Spleen (tissue), 7 donors: ENCODE results near the gene INPP4A.

Source experiments
- CTCF ChIP-seq, 11 experiments: fragments of 200-600 bp in 7 of 11; fragments of 450-650 bp in 4 of 11; sonication (generic) in 4 of 11; IDR thresholded peaks in 8 of 11; conservative IDR thresholded peaks in 3 of 11; 1 replicate in 7 of 11; 2 replicates in 4 of 11; pipeline versions ENCODE4 v1.4.0 to v1.8.0; 2016 to 2021; ENCODE audit warnings: antibody characterized with exemption in 11 of 11, inconsistent platforms in 4 of 11, mild to moderate bottlenecking in 1 of 11
- POLR2A ChIP-seq, 3 donors: fragments of 450-650 bp; IDR thresholded peaks; one replicate each; pipeline ENCODE4 v1.5.1; 2017; ENCODE audit warnings: antibody characterized with exemption in 3 of 3, mild to moderate bottlenecking in 1 of 3
- donor health status: DM: no; HTN: no; CAD: no; lungs with moderate emphysema.
- donor health status: DM: no; HTN: no; CAD: no.
- donor health status: DM: no; HTN: no; CAD: no.

- no peak for TF ChIP-seq CTCF (IDR thresholded peaks at IDR 0.05 in 8 of 11, conservative IDR thresholded peaks at IDR 0.05 in 3 of 11)
- no peak for TF ChIP-seq POLR2A (IDR thresholded peaks at IDR 0.05)
Observed at GRCh38 chr2:98489486-98489885, 44.8 kb downstream of the INPP4A start.
